GM19193 (cell line): ENCODE results near the gene ZKSCAN8.

Source experiments
- POLR2A ChIP-seq: IDR thresholded peaks from 4 replicates; pipeline ENCODE4 v1.6.1; 2011; ENCODE audit not compliant: insufficient read depth, insufficient read length; ENCODE audit errors: extremely low read depth

The ZKSCAN8 gene

DNA sequence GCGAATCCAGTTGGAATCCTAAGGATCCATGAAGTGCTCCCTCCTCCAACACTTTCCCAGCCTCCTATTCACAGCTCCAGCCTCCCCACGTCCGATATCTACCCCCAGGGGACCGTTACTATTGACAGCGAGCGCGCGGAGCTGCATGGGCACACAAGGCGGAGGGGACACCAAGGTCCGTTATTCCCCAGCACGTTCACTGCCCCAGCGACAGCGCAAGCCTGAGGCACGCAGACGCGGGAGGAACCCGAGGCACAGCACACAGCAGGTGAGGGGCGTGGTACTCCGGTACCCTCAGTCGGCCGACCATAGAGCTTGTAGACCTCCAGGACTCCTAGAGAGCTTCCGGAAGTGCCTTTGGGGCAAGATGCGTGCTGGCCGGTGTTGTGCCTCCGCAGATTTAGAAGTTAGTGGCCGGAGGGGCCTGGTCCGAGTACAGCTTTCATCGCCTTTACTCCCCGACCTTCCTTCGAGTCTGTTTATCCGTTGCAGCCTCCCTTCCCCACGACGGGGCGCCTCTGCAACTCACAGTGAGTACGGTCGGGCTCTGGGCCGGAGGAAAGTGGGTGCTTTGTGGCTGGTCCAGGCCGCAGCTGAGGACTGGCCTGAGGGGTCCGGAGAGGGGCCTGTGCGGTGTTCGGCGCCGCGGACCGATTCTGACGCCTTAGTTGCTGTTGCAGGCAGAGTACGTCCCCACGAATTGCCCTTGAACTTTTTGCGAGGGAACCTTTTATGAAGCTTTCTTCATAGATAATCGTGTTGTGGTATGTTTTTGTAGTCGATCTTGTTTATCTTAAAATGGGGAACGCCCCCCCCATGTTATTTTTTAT is at the start of gene ZKSCAN8:
ZKSCAN8 (plus strand) TSS at position 384 of the 830 bp plus-strand sequence. CDS start 6,525 bp downstream, outside the sequence.
- peak; percentile 81 for TF ChIP-seq POLR2A

DNA sequence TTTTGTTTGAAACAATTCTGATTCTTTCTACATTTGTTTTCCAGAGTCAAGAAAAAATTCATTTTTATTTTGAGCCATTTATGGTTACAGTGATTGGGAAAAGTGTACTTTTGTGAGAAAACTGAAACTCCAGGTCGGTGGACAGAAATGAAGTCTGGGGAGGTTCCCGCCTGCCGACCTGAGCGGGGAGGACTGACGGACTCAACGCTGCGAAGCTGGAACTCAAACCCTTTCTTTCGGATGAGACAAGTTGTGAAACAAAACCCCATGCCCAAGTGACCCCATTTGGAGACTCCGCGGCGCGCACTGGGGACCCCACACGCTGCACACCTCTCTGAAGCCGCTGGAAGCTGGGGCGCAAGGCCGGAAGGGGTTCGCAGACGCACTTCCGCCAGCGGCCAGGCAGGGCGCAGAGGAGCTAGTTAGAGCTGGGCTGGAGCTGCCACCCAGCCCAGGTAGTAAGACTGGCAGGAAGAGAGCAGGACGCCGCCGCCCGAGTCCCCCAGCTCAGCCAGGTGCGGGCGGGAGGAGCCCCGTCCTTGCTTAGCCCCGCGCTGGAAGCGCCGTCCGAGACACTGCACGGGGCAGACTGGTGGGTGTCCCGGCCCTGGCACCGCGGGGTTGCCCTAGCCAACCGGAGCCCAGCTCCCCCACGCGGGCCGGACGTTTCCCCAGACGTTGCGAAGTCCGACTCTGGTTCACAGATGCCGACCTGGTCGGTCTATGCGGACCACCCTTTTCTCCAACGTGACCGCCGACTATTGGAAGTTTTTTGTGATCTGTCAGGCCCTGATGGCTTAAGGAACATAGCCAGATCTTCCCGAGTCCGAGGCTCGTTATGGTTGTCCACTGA is 37.1 kb upstream of the ZKSCAN8 start:
- TF ChIP-seq POLR2A = peak; percentile 93

DNA sequence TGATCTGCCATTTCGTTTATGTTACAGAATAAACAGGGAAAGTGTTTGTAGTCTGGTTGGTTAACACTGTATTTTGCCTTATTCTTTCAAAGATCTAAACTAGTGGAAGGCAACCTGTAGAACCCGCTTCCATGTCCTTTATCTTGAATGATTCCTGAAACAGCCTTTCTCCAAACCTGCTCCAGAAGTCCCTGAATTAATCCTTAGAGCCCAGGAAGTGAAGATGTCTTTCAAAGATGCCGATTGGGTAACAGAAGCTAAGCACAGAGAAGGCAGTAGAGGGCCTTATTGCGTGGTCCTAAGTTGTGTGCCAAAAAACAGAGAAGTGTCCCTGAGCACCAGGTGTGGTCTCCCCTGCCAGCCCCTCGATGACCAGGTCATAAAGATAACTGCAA is 36.4 kb upstream of the ZKSCAN8 start:
- TF ChIP-seq POLR2A = no peak

DNA sequence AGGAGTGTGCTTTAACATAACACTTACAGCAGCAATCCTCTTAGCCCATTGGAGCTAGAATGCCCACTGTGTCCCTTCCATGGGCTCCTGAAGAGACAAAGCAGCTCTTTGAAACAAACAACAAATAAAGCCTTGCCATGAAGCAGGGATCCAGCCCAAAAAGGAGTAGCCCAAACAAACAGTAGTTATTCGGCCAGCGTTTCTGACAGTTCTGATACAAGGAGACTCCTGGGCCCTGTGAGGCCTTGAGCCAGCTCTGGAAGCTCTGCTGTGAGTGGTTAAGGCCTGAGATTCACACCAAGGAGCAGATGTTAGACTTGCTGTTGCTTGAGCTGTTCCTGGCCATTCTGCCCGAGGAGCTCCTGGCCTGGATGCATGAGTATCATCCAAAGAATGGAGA is 34.2 kb upstream of the ZKSCAN8 start:
- no peak for TF ChIP-seq POLR2A

DNA sequence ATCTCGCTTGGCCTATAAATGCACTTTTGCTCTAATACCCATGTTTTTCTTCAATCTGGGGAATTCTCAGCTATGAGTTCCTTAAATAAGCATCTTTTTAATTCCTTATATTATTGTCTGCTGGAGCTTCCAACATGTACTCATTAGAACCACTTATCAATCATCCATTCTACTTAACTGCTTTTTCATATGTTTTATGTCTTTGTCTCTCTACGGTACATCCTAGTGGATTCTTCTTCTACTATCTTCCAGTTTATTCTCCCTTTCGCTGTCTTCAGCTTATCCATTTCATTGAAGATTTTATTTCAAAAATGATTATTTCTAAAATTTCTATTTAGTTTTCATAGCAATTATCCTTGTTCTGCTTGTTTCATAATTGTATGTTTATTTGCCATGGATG is 29.7 kb upstream of the ZKSCAN8 start:
- TF ChIP-seq POLR2A = no peak

DNA sequence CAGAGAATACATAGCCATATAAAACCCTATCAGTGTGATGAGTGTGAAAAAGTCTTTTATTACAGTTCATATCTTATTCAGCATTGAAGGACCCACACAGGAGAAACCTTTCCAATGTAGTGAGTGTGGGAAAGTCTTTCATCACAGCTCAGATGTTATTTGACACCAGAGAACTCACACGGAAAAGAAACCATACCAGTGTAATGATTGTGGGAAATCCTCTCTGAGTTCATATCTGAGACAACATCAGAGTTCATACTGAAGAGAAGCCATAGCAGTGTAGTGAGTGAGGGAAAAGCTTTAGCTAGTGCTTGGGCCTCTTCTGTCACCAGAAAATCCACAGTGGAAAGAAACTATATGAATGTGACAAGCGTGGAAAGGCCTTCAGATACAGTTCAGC is 25.9 kb upstream of the ZKSCAN8 start:
- no peak for TF ChIP-seq POLR2A

DNA sequence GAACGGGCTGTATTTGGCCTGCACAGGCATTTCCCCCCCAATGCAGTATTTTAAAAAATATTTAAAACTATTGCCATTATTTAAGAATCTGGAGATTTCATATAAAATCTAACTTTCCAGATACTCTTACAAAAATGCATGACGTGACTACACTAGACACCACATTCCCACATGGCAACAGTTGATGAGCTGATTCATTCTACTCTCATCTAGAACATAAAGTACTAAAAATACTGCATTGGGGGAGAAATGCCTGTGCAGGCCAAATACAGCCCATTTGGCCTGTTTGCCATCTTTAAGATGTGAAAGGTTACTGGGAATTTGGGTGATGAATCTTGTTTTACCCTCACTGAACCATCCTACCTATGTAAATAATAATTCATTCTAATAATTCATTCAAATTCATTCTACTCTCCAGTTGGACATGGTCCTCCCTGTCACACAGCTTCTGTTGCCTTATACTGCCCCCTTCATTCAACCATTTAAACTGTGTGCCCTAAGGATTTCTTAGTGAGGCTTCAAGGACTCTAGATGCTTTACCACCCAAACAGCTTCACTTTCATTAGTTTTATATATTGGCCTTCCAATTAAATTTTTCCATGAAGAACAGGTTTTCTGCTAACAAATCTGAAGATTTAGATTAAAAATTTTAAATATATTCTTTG is 24.2 kb upstream of the ZKSCAN8 start:
- TF ChIP-seq POLR2A = no peak

DNA sequence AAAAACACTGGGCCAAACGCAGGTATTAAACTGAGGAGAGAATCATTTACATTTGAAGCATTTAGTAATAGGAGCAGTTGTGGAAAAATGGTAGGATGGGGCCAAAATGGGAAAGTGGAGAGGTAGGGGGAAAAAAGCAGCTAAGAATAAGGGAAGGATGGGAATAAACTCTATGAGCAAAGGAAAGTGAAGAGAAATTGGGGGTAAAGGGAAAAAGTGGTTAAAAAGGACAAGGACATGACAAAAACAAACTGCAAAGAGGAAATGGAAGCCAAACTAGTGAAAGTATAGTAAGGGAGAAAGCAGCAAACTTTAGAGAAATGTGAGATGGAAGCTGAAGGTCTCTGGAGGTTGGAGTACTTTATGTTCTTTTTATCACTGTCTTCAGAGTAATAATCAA is 23.5 kb upstream of the ZKSCAN8 start:
- no peak for TF ChIP-seq POLR2A

DNA sequence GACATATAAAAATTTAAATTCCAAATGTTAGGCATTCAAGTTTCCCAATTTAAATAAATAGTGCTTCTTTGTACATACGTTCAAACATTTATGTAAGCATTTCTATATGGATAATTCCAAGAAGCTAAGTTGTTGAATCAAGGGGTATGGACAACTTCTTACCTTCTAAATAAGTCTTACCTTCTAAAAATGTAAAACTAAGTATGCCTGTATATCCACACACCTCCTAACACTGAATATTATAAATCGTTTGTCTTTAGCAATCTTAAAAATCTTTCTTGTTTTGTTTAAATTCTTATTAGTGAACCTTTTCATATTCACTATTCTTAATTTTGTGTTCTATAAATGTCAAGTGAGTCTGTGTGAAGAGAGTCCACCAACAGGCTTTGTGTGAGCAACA is 19.8 kb upstream of the ZKSCAN8 start:
- no peak for TF ChIP-seq POLR2A

DNA sequence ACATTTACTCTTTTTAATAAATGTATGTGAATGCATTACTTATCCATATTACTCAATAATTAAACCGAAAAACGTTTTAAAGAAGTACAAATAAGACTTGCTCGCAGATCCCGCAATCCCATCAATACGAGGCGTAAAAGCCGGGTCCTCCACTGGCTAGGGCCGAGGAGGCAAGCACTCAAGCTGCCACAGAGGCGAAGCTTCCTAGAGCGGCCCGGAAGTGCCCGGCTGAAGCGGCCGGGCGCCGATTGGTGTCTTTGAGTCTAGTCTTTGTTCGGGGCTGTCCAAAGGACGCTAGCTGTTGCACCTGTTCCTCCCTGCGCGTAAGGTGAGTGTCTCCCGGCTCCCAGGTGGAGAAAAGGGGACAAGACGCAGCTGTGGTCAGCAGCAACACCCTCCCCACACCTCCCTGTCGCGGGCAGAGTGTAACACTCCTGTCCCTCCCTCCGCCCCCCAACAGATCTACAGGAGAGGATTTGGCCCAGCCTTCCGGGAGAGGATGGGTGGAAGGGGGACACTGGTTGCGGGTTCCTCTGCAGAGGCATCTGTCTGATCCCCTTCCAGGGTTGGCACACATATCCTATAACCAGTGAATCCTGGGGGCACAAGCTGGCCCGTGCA is 17.2 kb upstream of the ZKSCAN8 start, which contains the start of gene ZSCAN16:
ZSCAN16 (plus strand) TSS at position 260 of the 621 bp plus-strand sequence. CDS start 835 bp downstream, outside the sequence.
- peak; percentile 74 for TF ChIP-seq POLR2A

DNA sequence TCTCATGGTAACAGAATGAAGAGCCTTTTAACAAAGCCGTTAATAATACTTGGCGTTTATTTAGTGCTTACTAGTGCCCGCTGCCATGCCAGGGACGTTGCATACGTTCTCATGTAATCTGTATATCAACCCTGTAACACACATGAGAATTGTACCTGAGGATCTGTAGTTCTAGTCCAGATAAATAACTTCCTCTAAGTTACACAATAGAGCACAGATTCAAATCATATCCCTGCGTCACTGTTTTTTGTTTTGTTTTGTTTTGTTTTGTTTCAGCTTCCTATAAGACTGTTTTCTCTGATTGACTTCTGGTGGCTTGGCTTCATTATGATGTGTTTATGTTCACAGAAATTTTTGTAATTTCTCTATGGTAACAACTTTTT is 16.7 kb upstream of the ZKSCAN8 start:
- TF ChIP-seq POLR2A = no peak

DNA sequence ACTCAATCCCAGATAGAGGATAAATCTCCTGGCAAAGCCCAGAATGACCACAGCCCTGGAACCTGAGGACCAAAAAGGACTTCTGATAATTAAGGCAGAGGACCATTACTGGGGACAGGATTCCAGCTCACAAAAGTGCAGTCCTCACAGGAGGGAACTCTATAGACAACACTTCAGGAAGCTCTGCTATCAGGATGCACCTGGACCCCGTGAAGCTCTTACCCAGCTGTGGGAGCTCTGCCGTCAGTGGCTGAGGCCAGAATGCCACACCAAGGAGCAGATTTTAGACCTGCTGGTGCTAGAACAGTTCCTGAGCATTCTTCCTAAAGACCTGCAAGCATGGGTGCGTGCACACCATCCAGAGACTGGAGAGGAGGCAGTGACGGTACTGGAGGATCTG is 16.3 kb upstream of the ZKSCAN8 start:
- no peak for TF ChIP-seq POLR2A

DNA sequence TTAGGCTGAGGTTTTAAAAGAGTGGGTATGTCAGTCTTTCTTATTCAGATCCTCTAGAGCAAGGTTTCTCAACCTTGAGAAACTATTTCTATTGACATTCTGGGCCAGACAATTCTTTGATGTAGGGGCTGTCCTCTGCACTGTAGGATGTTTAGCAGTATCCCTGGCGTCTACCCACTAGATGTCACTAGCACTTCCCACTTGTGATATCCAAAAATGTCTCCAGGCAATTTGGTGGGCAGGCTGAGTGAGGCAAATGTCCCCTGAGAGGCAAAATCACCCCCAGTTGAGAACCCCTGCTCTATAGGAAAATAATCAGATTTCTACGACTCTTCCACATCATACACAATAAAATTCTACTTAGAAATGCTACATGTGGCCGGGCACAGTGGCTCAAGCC is 7.7 kb upstream of the ZKSCAN8 start:
- no peak for TF ChIP-seq POLR2A

DNA sequence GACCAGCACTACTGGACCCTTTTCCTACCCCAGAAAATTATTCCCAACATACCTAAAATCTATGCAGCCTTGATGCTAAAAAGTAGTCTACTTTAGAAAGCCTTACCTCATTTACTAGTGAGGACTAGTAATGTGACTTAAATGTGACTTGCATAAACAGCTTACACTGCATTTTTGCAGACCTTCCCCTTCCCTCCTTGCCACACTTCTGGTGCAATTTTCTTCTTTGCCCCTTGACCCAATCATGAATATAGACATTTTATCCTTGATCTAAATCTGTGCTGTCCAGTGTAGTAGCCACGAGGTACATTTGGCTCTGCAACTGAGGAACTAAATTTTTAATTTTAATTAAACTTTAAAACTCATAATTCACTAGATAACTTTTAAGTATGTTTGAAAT is 7.0 kb upstream of the ZKSCAN8 start:
- no peak for TF ChIP-seq POLR2A

DNA sequence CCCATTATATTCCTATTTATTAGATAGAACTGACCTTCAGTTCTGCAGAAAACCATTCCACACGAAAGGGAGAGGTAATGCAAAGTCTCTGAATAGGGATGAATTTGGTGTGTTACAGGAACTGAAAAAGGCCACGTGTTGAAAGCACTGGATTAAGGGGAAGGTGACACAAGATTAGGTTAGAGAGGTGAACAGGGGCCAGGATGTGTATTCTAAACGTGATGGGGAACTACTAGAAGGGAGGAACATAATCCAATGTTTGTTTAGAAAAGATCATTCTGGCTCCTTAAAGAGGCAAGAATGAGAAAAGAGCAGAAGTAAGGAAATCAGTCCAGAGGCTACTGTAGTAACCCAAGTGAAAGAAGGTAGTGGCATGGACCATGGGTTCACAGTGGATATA is 6.3 kb upstream of the ZKSCAN8 start:
- no peak for TF ChIP-seq POLR2A

DNA sequence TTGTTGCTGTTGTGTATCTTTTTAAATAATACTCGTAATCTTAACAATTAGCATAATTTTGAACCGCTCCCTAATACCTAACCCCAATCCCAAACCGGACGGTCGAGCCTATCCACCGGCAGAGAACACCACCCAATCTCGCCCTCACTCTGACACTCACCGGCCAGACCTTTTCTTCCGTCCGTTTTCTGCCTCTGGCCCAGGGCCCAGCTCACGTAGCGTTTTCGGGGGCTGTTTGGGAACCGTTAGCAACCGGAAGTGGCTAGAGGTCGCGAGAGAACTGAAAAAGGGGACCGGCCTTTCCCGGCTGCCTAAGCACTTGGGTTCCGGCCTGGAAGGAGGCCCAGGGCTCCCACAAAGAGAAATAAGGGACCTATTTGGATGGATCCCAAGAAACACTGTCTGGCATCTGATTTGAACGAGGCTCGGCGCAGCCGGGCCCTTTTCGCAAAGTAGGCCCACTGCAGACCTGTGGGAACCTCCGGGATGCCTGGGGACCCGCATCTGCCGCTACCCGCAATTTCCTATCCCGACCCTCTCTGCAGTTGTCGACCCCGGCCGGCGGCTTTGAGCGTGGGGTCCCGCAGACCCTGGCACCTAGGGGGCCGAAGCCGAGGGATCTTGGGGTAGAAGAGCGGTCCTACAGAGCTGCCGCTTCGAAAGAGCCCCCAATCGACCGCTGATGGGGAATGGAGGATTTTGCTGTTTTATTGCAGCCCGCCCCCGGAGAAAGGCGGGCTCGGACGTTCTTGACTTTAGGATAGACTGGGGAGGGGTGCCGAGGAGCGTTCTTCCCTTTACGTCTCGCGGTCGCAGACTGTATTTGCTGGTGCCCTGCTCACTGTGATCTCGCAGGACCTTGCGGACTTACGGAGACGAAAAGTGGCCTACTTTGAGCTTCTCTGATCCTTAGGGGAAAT is 4.8 kb upstream of the ZKSCAN8 start:
- TF ChIP-seq POLR2A = peak; percentile 78
